Neural progenitor cell (in vitro differentiated cells): ENCODE data around the gene RNASEH2A. TPM values are rescaled to one million over a fixed set of nuclear protein-coding genes. Genes with fewer than 3 reads are reported as not detected.

Experiments
- DNase-seq: peaks from one replicate; pipeline ENCODE4 v3.0.0-alpha.2; 2016; ENCODE audit warnings: low spot score
- H2AFZ ChIP-seq: fragments of 200-600 bp; sonication (generic); replicated peaks from 2 replicates; pipeline ENCODE4 v1.6.1; 2016; ENCODE audit warnings: antibody characterized with exemption
- H3F3A ChIP-seq: fragments of 200-600 bp; sonication (generic); 2 replicates; pipeline ENCODE4 v1.6.1; 2016; ENCODE audit warnings: antibody characterized with exemption, low read depth
- H3K27ac ChIP-seq: fragments of 200-600 bp; sonication (generic); 2 replicates; pipeline ENCODE4 v1.5.1; 2016; ENCODE audit warnings: mild to moderate bottlenecking
- H3K27me3 ChIP-seq: fragments of 200-600 bp; sonication (generic); 2 replicates; pipeline ENCODE4 v1.6.1; 2016; ENCODE audit warnings: mild to moderate bottlenecking, moderate library complexity
- H3K36me3 ChIP-seq: fragments of 200-600 bp; sonication (generic); 2 replicates; pipeline ENCODE4 v1.5.1; 2016
- H3K4me1 ChIP-seq: fragments of 200-600 bp; sonication (generic); 2 replicates; pipeline ENCODE4 v1.6.1; 2016; ENCODE audit warnings: mixed run types
- H3K4me2 ChIP-seq: fragments of 200-600 bp; sonication (generic); 2 replicates; pipeline ENCODE4 v1.6.1; 2016
- H3K4me3 ChIP-seq: fragments of 200-600 bp; sonication (generic); 2 replicates; pipeline ENCODE4 v1.5.1; 2016
- H3K79me2 ChIP-seq: fragments of 200-600 bp; sonication (generic); 2 replicates; pipeline ENCODE4 v1.6.1; 2016; ENCODE audit warnings: low read depth
- H3K9ac ChIP-seq: fragments of 200-600 bp; sonication (generic); 2 replicates; pipeline ENCODE4 v1.6.1; 2016
- H3K9me3 ChIP-seq: fragments of 200-600 bp; sonication (generic); 2 replicates; pipeline ENCODE4 v1.5.1; 2016; ENCODE audit warnings: low read depth
- H4K20me1 ChIP-seq: fragments of 200-600 bp; sonication (generic); 2 replicates; pipeline ENCODE4 v1.6.1; 2016; ENCODE audit warnings: low read depth
- H3K27ac Mint-ChIP-seq: 3 replicates; pipeline ENCODE4 v1.8.0; 2021; ENCODE audit warnings: mixed read lengths
- H3K27me3 Mint-ChIP-seq: 2 replicates; pipeline ENCODE4 v1.8.0; 2022; ENCODE audit warnings: low read depth, mild to moderate bottlenecking, inconsistent platforms, moderate library complexity, mixed read lengths; ENCODE audit not compliant: insufficient read depth
- H3K36me3 Mint-ChIP-seq: 3 replicates; pipeline ENCODE4 v1.8.0; 2021; ENCODE audit warnings: mixed read lengths
- H3K4me1 Mint-ChIP-seq: 3 replicates; pipeline ENCODE4 v1.8.0; 2021; ENCODE audit warnings: mixed read lengths
- H3K4me3 Mint-ChIP-seq: 3 replicates; pipeline ENCODE4 v1.8.0; 2021; ENCODE audit warnings: mild to moderate bottlenecking, moderate library complexity, mixed read lengths
- H3K9me3 Mint-ChIP-seq: 3 replicates; pipeline ENCODE4 v1.8.0; 2020; ENCODE audit warnings: mixed read lengths
- CTCF ChIP-seq: fragments of 200-600 bp; sonication (generic); IDR thresholded peaks from 2 replicates; pipeline ENCODE4 v1.5.1; 2017; ENCODE audit warnings: antibody characterized with exemption, mild to moderate bottlenecking
- EZH2 ChIP-seq: fragments of 200-600 bp; sonication (generic); IDR thresholded peaks from 2 replicates; pipeline ENCODE4 v1.6.1; 2017; ENCODE audit warnings: antibody characterized with exemption, mild to moderate bottlenecking, moderate library complexity
- EZH2phosphoT487 ChIP-seq: fragments of 200-600 bp; sonication (generic); IDR thresholded peaks from 2 replicates; pipeline ENCODE4 v1.6.1; 2017; ENCODE audit warnings: antibody characterized with exemption
- total RNA-seq: library from RNA; depleted of rRNA; stranded (reverse); fragments of >200 nt; gene quantifications from 2 replicates; pipeline ENCODE4 v1.2.3, GENCODE V29; 2015; ENCODE audit warnings: low replicate concordance

Gene RNASEH2A
- total RNA-seq = 60.3 and 61.3 TPM in 2 replicates

- peaks cover 16% of the 10 kb centered on the region for H3K79me2 ChIP-seq
- Mint-ChIP-seq H3K9me3 (no peaks in the 10 kb centered on the region), H3K27ac (peak within 1 kb of the TSS; percentile 99), H3K27me3 (peaks cover 8% of the 10 kb centered on the region), H3K36me3 (peaks cover 12% of the 10 kb centered on the region), H3K4me3 (peak within 1 kb of the TSS; percentile 95), H3K4me1 (peaks cover 26% of the 10 kb centered on the region)
- peaks cover 12% of the 10 kb centered on the region for H3K27me3 ChIP-seq
- H3K9me3 ChIP-seq = no peaks in the 10 kb centered on the region
- peak; percentile 97 for DNase-seq
- no peaks in the 10 kb centered on the region for H3K36me3 ChIP-seq
- no peak for TF ChIP-seq EZH2
- TF ChIP-seq EZH2phosphoT487 = no peak
- peak; percentile 7 for TF ChIP-seq CTCF
- peaks cover 6% of the 10 kb centered on the region for H3K4me1 ChIP-seq
- H3K4me3 ChIP-seq = peak within 1 kb of the TSS; percentile 74
- H3K27ac ChIP-seq = no peak within 1 kb of the TSS
- peak within 1 kb of the TSS; percentile 94 for H2AFZ ChIP-seq
- no peaks in the 10 kb centered on the region for H4K20me1 ChIP-seq
- peaks cover 10% of the 10 kb centered on the region for H3F3A ChIP-seq
- peak within 1 kb of the TSS; percentile 95 for H3K4me2 ChIP-seq
- peak within 1 kb of the TSS; percentile 32 for H3K9ac ChIP-seq
Measured at GRCh38 chr19:12806242-12807081, at the start of gene RNASEH2A. Gene RNASEH2A (plus strand): TSS chr19:12806584. CDS start chr19:12806674, 90 bp downstream.

- Histone ChIP-seq H3K4me2 (peak overlapping the region; percentile 67), H3F3A (peaks cover 19% of the 10 kb centered on the region), H3K4me3 (peak overlapping the region; percentile 31), H3K79me2 (no peaks in the 10 kb centered on the region), H3K9ac (no peak overlapping the region), H3K9me3 (no peaks in the 10 kb centered on the region), H3K27me3 (peaks cover 21% of the 10 kb centered on the region), H4K20me1 (no peaks in the 10 kb centered on the region), H3K36me3 (no peaks in the 10 kb centered on the region), H3K27ac (no peak overlapping the region), H3K4me1 (no peaks in the 10 kb centered on the region), H2AFZ (peak overlapping the region; percentile 10)
- peak; percentile 90 for DNase-seq
- Mint-ChIP-seq H3K36me3 (peaks cover 4% of the 10 kb centered on the region), H3K4me3 (peak overlapping the region; percentile 80), H3K27me3 (peaks cover 23% of the 10 kb centered on the region), H3K27ac (no peak overlapping the region), H3K9me3 (peaks cover 8% of the 10 kb centered on the region), H3K4me1 (peaks cover 8% of the 10 kb centered on the region)
- TF ChIP-seq EZH2 = no peak
- TF ChIP-seq EZH2phosphoT487 = no peak
- peak; percentile 92 for TF ChIP-seq CTCF
Measured at GRCh38 chr19:12757544-12758274, 48.7 kb upstream of the RNASEH2A start.

GRCh38 chr19:12759686-12760085 is 46.7 kb upstream of the RNASEH2A start:
- no peak for DNase-seq
- H3K9me3 Mint-ChIP-seq = peaks cover 8% of the 10 kb centered on the region
- H3K4me3 Mint-ChIP-seq = no peak overlapping the region
- Histone ChIP-seq H3K9me3 (no peaks in the 10 kb centered on the region), H3K27me3 (peaks cover 5% of the 10 kb centered on the region), H3K4me3 (no peak overlapping the region), H3K36me3 (no peaks in the 10 kb centered on the region), H3F3A (peaks cover 19% of the 10 kb centered on the region), H3K27ac (no peak overlapping the region), H4K20me1 (no peaks in the 10 kb centered on the region), H3K9ac (no peak overlapping the region), H3K4me1 (no peaks in the 10 kb centered on the region), H2AFZ (no peak overlapping the region), H3K4me2 (no peak overlapping the region), H3K79me2 (no peaks in the 10 kb centered on the region)
- peaks cover 7% of the 10 kb centered on the region for H3K27me3 Mint-ChIP-seq
- peaks cover 4% of the 10 kb centered on the region for H3K36me3 Mint-ChIP-seq
- H3K4me1 Mint-ChIP-seq = peaks cover 8% of the 10 kb centered on the region
- H3K27ac Mint-ChIP-seq = no peak overlapping the region
- TF ChIP-seq EZH2 (no peak), EZH2phosphoT487 (no peak), CTCF (no peak)
